Stimulated activated CD8-positive, alpha-beta memory T cell treated with anti-CD3 and anti-CD28 coated beads, Interleukin-15, amount 100 ng/mL, for 48 hours (primary cell): ENCODE measurements around the gene LRRC61.
A peak's percentile ranks its signal among the peaks of the same experiment; 100 is the strongest.

Experiments
- DNase-seq, 2 donors: peaks; one replicate each; pipeline ENCODE4 v3.0.0-alpha.2; 2020; ENCODE audit warnings: low read depth in 2 of 2

Gene LRRC61

GRCh38 chr7:150355666-150356059 lies 32.5 kb downstream of the LRRC61 start:
- no peak for DNase-seq

- DNase-seq: no peak
These were observed 33.2 kb downstream of the LRRC61 start for GRCh38 chr7:150356265-150356897.

GRCh38 chr7:150357270-150357669 lies 34.1 kb downstream of the LRRC61 start:
- DNase-seq: peak; percentile 57 to 61

- DNase-seq: no peak
These were observed 34.7 kb downstream of the LRRC61 start for GRCh38 chr7:150357771-150358427.

GRCh38 chr7:150358433-150358832 lies 35.3 kb downstream of the LRRC61 start:
- DNase-seq: no peak

DNA sequence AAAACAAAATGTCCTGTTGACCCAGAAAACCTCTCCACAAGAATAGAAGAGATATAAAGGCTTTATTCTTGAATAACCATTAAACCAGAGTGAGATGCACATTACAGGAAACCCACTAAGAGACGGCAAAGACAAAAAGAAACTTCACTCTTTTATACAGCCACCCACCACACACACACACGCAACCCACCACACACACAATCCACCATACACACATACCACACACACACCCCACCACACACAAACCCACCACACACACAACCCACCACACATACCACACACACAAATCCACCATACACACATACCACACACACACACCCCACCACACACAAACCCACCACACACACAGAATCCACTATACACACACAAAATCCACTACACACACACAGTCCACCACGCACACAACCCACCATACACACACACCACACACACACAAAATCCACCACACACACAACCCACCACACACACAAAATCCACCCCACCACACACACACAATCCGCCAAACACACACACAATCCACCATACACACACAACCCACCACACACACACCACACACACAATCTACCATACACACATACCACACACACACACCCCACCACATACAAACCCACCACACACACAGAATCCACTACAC lies 36.0 kb downstream of the LRRC61 start:
- no peak for DNase-seq

GRCh38 chr7:150359622-150360362 lies 36.6 kb downstream of the LRRC61 start:
- no peak for DNase-seq

DNA sequence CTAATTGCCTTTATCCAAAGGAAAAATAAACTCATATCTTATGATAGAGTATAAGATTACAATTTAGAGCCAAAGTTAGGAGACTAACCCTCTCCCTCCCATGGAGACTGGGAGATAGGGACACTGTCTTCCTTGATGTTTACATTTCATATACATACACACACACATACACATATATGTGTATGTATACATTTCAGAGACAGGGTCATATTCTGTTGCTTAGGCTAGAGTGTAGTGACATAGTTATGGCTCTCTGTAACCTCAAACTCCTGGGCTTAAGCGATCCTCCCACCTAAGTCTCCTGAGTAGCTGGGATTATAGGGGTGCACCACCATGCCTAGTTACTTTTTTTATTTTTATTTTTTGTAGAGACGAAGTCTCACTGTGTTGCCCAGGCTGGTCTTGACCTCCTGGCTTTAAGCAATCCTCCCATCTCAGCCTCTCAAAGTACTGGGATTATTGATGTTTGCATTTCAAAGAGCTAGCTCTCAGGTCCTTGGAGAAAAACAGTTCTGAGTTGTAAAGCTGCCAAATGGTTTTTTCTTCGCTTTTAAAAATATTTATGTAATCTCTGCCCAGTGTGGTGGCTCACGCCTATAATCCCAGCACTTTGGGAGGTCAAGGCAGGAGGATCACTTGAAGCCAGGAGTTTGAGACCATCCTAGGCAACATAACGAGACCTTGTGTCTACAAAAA lies 37.4 kb downstream of the LRRC61 start:
- DNase-seq: no peak

DNA sequence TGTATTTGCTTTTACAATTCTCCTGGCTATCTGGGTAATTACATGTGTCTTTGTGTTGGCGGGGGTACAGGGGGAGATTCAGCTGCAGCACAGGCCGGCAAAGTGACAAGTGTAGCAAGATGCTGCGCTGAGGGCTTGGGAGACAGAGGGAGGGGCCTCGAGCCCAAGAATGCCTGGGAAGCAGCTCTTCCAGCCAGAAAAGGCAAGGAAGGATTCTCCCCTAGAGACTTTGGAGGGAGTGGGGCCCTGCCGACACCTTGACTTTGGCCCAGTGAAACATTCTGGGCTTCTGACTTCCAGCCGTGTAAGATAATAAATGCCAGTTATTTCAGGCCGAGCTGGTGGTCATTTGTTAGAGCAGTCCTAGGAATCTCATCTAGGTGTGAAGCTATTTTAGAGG lies 38.2 kb downstream of the LRRC61 start:
- no peak for DNase-seq

DNA sequence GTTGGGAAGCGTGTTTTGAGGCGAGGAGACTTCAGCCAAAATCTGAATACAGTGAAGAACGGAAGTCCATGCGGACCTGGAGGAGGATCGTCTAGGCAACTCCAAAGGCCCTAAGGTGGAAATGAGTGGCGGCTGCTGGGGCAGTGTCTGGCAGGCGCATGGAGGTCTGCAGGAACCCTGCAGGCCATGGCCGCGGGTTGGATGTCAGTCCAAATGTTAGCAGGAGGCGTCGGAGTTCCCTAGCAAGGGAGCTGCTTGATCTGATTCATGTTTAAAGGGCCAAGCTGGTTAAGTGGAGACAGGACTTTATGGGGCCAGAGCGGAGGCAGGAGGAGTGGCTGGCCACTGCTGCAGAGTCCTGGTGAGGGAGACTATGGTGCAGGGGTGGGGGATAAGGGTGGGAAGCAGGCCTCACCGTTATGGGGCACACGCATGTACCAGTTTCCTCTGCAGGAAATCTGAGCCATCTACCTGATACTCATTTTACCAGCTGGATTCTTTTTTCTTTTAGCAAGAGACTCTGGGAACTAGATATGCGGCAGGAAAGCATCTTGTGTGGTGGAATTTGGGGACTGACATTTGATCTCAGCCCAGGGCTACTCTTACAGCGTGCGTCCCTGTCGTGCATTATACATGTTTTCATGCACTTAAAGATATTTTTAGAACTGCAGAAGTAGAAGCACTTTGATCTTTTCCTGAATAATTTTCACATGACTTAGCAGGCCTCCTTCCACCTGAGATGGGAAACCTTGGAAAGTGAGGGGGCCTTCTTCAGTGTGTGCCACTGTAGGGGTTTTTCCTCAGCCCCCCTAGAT lies 38.9 kb downstream of the LRRC61 start:
- no peak for DNase-seq

DNA sequence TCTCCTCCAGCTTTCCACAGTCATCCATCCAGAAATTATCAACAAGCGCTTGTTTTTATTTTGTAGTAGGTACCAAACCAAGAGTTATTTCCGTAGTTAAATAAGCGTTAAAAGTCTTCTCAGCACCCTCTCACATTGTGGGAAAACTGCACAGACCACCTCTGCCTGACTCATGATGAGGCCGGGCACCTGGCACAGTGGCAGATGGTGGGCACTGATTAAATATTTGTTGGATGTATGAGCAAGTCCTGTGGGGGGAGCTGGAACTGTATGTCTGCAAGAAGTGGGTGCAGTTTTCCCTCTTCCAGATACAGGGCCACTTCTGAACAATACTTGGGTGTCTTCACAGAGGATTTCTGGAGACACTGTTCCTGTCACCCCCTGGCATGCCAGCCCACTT lies 40.2 kb downstream of the LRRC61 start:
- no peak for DNase-seq

- no peak for DNase-seq
These were observed 40.7 kb downstream of the LRRC61 start for GRCh38 chr7:150363872-150364271.

GRCh38 chr7:150365194-150365593 lies 42.0 kb downstream of the LRRC61 start:
- no peak for DNase-seq

- no peak for DNase-seq
These were observed 42.7 kb downstream of the LRRC61 start for GRCh38 chr7:150365673-150366398.

DNA sequence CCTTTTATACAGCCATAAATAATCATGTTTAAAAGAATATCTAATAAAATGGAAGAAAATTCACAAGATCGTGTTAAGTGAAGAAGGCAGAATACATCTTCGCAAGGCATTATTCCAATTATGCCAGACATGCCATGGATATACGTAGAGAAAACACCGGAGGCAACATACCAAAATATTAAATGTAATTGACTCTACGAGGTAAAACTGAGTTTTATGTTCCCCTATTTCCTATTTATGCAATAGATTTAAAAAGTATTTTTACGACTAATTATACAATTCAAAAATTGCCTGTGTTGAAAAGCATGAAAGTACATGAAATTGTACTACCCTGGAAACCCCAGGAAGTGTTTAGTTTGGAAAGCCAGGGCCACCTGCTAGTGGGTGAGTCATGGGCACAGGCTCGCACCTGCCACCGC lies 44.5 kb downstream of the LRRC61 start:
- DNase-seq: no peak

GRCh38 chr7:150368096-150368883 lies 45.1 kb downstream of the LRRC61 start, which contains the start of gene REPIN1:
Gene REPIN1, plus strand, starts transcription at chr7:150368822. Its CDS starts 890 bp downstream, at chr7:150369712.
- DNase-seq: peak; percentile 70 to 75

GRCh38 chr7:150368884-150369747 lies 46.0 kb downstream of the LRRC61 start:
- DNase-seq: no peak

- no peak for DNase-seq
These were observed 46.8 kb downstream of the LRRC61 start for GRCh38 chr7:150369748-150370501.
